ENCODE data around the gene EXOSC7. TPM values are rescaled to one million over a fixed set of nuclear protein-coding genes. Genes with fewer than 3 reads are reported as not detected.

Gene EXOSC7
- total RNA-seq, 4 donors from 2014 or later: 20.3 to 46.4 (median 38.8) TPM

GRCh38 chr3:45010811-45011333 lies 34.8 kb downstream of the EXOSC7 start:
- 57 to 74% methylated on average over 3 of the region's 3 CpGs for WGBS, 2 donors (ENCODE audit: low coverage in 1 of 2)
- Histone ChIP-seq H3K27ac (peak overlapping the region; percentile 76 to 79 (median 78)), H3K4me3 (no peak overlapping the region), H3K27me3 (no peaks in the 10 kb centered on the region), H3K36me3 (no peaks in the 10 kb centered on the region), H3K4me1 (peaks cover 13 to 30% (median 17%) of the 10 kb centered on the region in 4 donors), H3K9me3 (no peaks in the 10 kb centered on the region)
- intact Hi-C loops (cut with DNase I; ENCODE audit: low total_unique reads) (no loop called here), in situ Hi-C loops (cut with MboI; ENCODE audit: low pct_ligation_motif_present in 1 of 4, low pct_unique_long_range_greater_than_20kb in 1 of 4, low sequenced_read_pairs in 3 of 4) (no loop called here)
- DNase-seq: no peak
- TF ChIP-seq EP300 (IDR thresholded peaks at IDR 0.05; ENCODE audit: low read depth) (no peak), POLR2A (IDR thresholded peaks at IDR 0.05) (no peak), POLR2AphosphoS5 (IDR thresholded peaks at IDR 0.05) (no peak), CTCF (IDR thresholded peaks at IDR 0.05) (no peak)

GRCh38 chr3:45011756-45012508 lies 35.9 kb downstream of the EXOSC7 start:
- in situ Hi-C loops (cut with MboI; ENCODE audit: low pct_ligation_motif_present in 1 of 4, low pct_unique_long_range_greater_than_20kb in 1 of 4, low sequenced_read_pairs in 3 of 4) (no loop called here), intact Hi-C loops (cut with DNase I; ENCODE audit: low total_unique reads) (no loop called here)
- Histone ChIP-seq H3K27me3 (no peaks in the 10 kb centered on the region), H3K36me3 (no peaks in the 10 kb centered on the region), H3K9me3 (no peaks in the 10 kb centered on the region), H3K27ac (peak overlapping the region; percentile 76 to 79 (median 78)), H3K4me3 (no peak overlapping the region), H3K4me1 (peaks cover 13 to 30% (median 17%) of the 10 kb centered on the region in 4 donors)
- TF ChIP-seq POLR2A (IDR thresholded peaks at IDR 0.05) (no peak), POLR2AphosphoS5 (IDR thresholded peaks at IDR 0.05) (peak; percentile 26 to 57 (median 39))
- WGBS, 2 donors (ENCODE audit: low coverage in 1 of 2): 36 to 40% methylated on average over 7 of the region's 7 CpGs
- DNase-seq: peak; percentile 41

- 92 to 100% methylated on average over 1 to 4 of the region's 4 CpGs for WGBS, 2 donors (ENCODE audit: low coverage in 1 of 2)
- intact Hi-C loops (cut with DNase I; ENCODE audit: low total_unique reads): no loop called here
- no peak overlapping the region for H3K4me3 ChIP-seq
Measured at GRCh38 chr3:45012577-45012976, 36.5 kb downstream of the EXOSC7 start.

GRCh38 chr3:45016916-45017315 lies 40.9 kb downstream of the EXOSC7 start:
- intact Hi-C loops (cut with DNase I; ENCODE audit: low total_unique reads) (no loop called here), in situ Hi-C loops (cut with MboI; ENCODE audit: low pct_ligation_motif_present in 1 of 4, low pct_unique_long_range_greater_than_20kb in 1 of 4, low sequenced_read_pairs in 3 of 4) (no loop called here)
- H3K36me3 ChIP-seq: no peaks in the 10 kb centered on the region
- peaks cover under 1 to 13% (median 4%) of the 10 kb centered on the region in 4 donors for H3K4me1 ChIP-seq
- WGBS, 2 donors (ENCODE audit: low coverage in 1 of 2): 89% methylated on average over 2 of the region's 2 CpGs; no CpG with 5 or more reads in 1 of the 2 donors
- no peak overlapping the region for H3K27ac ChIP-seq
- DNase-seq: no peak
- TF ChIP-seq POLR2A (IDR thresholded peaks at IDR 0.05) (no peak), POLR2AphosphoS5 (IDR thresholded peaks at IDR 0.05) (no peak), EP300 (IDR thresholded peaks at IDR 0.05; ENCODE audit: low read depth) (no peak), CTCF (IDR thresholded peaks at IDR 0.05) (no peak)
- H3K27me3 ChIP-seq: no peaks in the 10 kb centered on the region
- no peaks in the 10 kb centered on the region for H3K9me3 ChIP-seq
- no peak overlapping the region for H3K4me3 ChIP-seq

More at GRCh38 chr3:45012577-45012976, 36.5 kb downstream of the EXOSC7 start:
- TF ChIP-seq POLR2AphosphoS5 (IDR thresholded peaks at IDR 0.05) (no peak), POLR2A (IDR thresholded peaks at IDR 0.05) (no peak), EP300 (IDR thresholded peaks at IDR 0.05; ENCODE audit: low read depth) (no peak), CTCF (IDR thresholded peaks at IDR 0.05) (no peak)
- Histone ChIP-seq H3K36me3 (no peaks in the 10 kb centered on the region), H3K4me1 (peaks cover 13 to 30% (median 17%) of the 10 kb centered on the region in 4 donors), H3K27me3 (no peaks in the 10 kb centered on the region), H3K27ac (peak overlapping the region; percentile 76 to 79 (median 78)), H3K9me3 (no peaks in the 10 kb centered on the region)
- in situ Hi-C loops (cut with MboI; ENCODE audit: low pct_ligation_motif_present in 1 of 4, low pct_unique_long_range_greater_than_20kb in 1 of 4, low sequenced_read_pairs in 3 of 4): no loop called here
- no peak for DNase-seq

Measured in transverse colon (tissue), 4 donors.